GM21786 (cell line): Measurements from ENCODE around the gene NOM1.
"Not testable (repeated sequence)": the region's sequence is repeated elsewhere in the genome, so short reads cannot be mapped to it uniquely, and the experiment has no call there.

ENCODE experiments used
- ATAC-seq: cut with Tn5 transposase; IDR thresholded peaks from one replicate; pipeline ENCODE4 v1.9.1; 2021; ENCODE audit not compliant: unreplicated experiment

NOM1 gene

GRCh38 chr7:156940421-156941122 is 8.9 kb upstream of the NOM1 start:
- no peak for ATAC-seq

DNA sequence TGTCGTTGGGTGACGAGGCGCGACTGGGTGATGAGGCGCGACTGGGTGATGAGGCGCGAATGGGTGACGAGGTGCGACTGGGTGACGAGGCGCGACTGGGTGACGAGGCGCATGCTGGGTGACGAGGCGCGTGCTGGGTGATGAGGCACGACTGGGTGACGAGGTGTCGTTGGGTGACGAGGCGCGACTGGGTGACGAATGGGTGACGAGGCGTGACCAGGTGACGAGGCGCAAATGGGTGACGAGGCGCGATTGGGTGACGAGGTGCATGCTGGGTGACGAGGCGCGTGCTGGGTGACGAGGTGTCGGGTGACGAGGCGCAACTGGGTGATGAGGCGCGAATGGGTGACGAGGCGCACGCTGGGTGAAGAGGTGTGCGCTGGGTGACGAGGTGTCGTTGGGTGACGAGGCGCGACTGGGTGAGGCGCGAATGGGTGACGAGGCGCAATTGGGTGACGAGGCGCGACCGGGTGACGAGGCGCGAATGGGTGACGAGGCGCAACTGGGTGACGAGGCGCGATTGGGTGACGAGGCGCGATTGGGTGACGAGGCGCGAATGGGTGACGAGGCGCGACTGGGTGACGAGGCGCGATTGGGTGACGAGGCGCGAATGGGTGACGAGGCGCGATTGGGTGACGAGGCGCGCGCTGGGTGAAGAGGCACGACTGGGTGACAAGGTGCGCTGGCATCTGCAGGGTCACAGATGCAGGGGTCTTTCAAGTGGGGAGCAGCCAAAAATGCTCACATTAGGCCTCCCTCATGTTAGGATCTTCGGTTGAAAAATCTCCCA is 7.9 kb upstream of the NOM1 start:
- ATAC-seq, result no peak

GRCh38 chr7:156942708-156943090 is 6.8 kb upstream of the NOM1 start:
- no peak for ATAC-seq

DNA sequence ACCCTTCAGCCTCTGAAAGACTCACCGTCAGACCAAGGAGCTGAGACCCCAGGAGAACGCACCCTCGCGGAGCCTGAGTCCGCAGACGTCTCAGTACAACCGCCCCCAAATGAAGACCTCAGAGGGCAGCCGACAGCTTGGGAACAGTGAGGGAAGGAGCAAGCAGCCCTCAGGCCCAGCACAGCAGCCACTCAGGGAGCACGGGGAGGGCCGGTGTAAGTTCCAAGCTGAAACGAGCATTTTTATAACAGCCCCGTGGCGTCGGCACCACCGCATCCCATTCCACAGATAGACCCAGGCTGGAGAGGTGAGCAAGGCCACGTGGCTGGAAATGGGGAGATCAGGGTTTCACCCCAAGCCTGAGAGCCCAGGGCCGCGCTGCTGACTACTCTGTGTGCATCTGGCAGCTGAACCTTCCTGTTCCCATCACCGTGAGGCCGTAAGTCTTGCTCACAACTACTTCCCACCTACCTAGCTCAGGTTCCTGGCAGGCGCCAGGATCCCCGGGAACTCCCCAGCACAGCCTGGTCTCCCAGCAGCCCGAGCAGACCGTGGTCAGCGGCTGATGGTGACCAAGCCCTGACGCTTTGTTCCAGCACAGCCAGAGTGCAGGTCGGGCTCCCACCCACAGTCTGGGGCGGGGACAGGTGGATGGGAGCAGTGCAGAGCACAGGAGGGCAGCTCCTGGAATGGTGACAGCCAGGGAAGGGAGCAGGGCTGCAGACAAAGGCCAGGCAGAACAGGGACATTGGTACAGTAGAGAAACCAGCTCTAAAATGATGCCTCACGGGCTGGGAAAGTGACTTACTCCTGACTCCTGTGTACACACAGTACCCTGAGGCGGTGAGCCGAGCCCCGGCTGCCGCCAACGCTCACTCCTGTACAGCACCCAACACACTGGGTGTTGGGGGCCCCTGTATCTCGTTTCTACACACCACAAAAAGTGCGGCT is 6.1 kb upstream of the NOM1 start:
- no peak for ATAC-seq

DNA sequence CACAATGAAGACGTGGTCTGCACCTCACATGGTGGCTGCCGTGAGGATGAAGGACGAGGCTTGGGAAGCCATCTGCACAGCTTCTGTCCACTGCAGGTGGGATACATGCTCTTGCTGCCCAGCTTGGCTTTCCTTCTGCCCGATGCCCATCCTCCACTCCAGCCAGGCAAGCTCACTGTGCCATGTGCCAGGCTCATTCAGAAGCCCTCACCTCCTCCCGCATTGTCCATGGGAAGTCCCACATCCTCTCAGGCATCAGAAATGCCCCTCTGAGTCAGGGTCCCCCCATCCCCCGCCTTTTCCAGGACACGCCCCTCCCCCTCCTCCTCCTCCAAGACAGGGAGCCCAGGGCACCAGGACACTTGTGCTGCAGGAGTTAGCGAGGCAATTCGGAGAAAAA is 4.6 kb upstream of the NOM1 start:
- no peak for ATAC-seq

GRCh38 chr7:156947120-156947843 is 2.2 kb upstream of the NOM1 start:
- no peak for ATAC-seq

DNA sequence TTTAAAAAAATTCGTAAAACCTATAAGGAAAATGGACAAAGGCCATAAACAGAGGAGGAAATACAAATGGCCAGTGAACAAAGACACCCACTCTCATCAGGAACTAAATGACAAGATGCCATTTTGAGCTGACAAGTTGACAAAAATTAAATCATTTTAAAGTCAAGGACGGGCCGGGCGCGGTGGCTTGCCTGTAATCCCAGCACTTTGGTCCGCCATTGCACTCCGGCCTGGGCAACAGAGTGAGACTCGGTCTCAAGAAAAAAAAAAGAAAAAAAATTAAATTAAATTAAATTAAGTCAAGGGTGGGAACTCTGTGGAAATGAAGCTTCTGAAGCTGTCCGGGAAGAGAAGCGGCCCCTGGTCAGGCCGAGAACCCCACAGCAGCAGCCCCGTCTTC is 1.2 kb upstream of the NOM1 start:
- ATAC-seq, result no peak

- ATAC-seq, result no peak
Measured at GRCh38 chr7:156950381-156950858, 908 bp downstream of the NOM1 start.

DNA sequence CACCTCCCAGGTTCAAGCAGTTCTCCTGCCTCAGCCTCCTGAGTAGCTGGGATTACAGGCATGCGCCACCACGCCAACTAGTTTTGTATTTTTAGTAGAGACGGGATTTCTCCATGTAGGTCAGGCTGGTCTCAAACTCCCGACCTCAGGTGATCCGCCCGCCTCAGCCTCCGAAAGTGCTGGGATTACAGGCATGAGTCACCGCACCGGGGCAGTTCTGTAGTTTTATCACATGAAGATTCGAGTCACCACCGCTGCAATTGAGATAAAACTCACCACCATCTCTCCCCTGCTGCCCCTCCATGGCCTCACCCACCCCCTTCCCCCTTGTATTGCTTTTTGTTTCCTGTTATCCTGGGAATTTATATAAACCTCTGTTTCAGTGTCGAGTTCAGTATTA is 3.7 kb downstream of the NOM1 start:
- ATAC-seq, result not testable (repeated sequence)

DNA sequence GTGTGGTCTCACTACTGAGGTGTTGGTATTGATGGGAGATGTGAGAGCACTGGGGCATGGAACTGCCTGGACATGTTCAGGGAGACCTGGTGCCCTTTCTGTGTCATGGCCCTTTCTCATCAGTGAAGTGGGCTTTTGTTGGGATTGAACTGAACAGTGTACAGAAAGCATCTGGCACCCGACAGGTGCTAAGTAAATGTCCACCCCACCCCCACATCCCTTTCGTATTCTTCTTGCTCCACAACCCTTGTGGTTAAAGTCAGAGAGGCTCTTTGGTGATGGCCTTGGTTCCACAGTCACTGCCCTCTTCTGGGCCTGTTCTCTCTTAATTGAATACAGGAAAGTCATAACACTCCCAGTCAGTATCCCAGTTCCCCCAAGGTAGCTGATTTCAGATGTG is 5.4 kb downstream of the NOM1 start:
- no peak for ATAC-seq

DNA sequence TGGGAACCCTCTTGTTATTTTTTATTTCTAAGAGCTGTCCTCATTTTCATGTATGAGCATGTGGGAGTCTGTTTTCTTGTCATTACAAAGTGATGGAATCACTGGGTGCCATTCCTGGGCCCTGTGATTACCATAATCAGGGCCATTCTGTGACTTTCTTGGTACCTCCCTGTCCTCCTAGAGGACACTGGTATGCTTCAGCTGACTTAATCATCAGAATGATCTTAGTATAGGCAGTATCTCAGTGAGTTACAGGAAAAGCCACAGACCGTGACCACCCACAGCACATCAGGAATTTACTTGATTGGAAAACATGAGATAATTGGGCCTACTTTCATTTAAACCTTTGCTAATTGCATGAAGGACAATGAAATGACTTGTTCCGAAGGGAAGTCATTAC is 7.2 kb downstream of the NOM1 start:
- no peak for ATAC-seq

- no peak for ATAC-seq
Measured at GRCh38 chr7:156962145-156962544, 12.6 kb downstream of the NOM1 start.

GRCh38 chr7:156962897-156963296 is 13.4 kb downstream of the NOM1 start:
- no peak for ATAC-seq

DNA sequence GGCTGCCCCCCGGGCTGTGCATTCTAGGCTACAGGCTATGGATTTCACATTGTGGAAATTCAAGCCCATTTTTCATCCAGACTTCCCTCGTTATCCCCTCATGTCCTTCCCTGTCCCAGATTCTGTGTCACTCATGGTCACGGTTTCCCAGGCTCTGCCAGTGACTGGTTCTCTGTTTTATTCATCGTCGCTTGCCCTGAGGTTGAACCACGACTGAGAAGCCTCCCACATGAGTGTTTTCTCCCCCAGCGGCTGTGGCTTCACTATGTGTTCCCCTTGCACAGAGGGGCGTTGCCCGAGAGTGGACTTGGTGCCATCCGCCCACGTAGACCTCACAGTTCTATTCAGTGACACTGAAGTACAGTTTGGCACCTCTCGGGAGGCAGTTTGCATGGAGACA is 14.0 kb downstream of the NOM1 start:
- ATAC-seq, result no peak

GRCh38 chr7:156964971-156965370 is 15.5 kb downstream of the NOM1 start:
- no peak for ATAC-seq

DNA sequence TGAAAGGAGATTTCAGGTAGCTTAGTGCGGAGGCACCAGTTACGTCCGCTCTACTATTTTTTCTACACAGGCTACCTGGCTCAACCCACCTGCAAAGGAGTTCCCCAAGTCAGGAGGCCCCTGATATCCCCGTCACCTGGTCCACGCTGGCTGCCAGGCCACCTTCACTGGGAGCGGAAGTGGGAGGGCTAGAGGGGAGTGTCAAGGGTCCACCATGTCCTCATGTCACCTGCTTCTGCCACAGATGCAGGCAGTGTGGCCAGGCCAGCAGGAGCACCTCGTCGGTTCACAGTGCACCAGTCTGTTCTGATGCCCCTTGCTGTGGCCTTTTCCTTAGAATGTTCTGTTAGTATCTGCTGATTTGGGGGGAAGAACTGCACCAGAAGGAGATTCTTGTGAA is 16.9 kb downstream of the NOM1 start:
- no peak for ATAC-seq

DNA sequence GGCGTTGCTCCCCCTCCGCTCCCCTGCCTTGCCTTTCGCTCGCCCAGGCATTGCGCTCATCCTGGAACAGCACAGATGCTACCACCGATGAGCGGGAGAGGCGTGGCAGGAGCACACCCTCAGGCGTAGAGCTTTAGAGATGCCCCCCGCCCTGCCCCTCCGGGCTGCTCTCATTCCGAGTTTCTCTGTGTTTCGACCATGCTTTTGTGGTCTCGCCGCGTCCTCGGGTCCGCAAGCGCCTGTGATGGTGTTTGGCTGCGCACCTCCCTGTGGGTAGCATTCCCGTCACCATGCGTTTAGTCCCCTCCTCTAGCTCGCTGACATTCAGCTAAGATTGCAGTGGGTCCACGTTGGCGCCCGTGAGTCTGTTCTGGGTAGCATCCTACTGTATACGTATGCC is 18.7 kb downstream of the NOM1 start:
- no peak for ATAC-seq

DNA sequence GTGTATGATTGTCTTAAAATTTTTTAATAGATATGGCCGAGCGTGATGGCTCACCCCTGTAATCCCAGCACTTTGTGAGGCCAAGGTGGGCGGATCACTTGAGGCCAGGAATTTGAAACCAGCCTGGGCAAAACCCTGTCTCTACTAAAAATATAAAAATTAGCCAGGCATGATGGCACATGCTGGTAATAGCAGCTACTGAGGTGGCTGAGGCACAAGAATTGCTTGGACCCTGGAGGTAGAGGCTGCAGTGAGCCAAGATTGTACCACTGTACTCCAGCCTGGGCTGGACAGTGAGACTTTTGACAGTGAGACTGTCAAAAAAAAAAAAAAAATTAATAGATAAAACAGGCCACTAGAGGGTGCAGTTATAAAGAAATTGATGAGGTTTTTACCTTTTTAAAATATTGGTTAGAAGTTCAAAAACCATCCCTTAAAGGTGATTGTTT is 20.5 kb downstream of the NOM1 start:
- ATAC-seq, result no peak

DNA sequence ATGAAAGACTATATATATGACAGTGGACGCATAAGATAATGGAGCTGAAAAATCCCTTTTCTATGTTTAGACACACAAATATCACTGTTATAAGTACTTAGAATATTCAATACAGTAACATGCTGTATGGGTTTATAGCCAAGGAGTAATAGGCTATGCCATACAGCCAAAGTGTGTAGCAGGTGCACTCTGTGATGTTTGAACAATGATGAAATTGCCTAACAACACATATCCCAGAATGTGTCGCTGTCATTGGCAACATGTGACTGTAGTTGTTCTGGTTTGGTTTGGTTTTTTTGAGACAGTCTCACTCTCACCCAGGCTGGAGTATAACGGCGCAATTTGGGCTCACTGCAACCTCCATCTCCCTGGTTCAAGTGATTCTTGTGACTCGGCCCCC is 26.1 kb downstream of the NOM1 start:
- no peak for ATAC-seq

DNA sequence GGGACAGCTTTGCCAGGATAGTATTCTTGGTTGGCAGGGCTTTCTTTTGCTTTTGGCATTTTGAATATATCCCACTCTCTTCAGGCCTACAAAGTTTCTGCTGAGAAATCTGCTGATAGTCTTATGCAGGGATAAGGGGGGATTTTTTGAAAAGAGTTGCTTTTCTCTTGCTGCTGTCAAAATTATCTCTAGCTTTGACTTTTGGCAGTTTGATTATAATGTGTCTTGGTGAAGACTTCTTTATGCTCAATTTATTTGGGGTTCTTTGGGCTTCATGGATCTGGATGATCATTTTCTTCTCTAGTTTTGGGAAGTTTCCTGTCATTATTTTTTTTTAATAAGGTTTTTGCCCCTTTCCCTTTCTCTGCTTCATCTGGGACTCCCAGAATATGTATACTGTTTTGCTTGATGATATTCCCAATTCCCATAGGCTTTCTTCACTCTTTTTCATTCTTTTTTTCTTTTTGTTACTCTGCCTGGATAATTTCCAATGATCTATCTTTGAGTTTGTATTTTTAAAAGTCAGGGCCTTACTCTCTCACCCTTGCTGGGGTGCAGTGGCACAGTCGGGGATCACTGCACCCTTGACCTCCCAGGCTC is 29.6 kb downstream of the NOM1 start:
- no peak for ATAC-seq
